Measurements from ENCODE around the gene TANGO6.
A peak's percentile ranks its signal among the peaks of the same experiment; 100 is the strongest.
"Not testable (repeated sequence)": the region's sequence is repeated elsewhere in the genome, so short reads cannot be mapped to it uniquely, and the experiment has no call there.

Gene TANGO6

DNA sequence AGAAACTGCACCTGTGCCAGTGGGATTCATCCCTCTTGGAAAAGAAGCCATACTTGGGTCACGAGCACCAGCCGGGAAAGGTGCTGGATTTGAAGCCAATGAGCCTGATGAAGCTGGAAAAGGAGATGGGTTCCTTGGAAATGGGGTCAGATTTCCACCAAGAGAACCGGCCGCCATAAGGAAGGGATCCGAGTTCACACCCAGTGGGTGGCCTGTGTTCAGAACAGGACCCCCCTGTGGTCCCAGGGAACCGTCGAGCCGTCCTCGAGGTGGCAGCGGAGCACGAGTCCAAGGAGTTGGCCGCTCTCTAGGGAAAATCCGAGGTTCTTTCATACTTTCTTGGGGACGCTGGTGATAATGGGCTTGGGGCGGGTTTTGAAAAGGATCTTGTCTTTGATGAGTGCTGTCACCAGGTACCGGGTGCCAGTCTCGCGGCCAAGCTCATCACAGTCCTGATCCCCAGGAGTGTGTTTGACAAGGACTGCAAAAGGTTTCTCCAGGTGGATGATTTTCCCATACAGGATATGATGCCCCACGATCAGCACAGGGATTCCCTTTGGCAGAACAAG is 276.8 kb downstream of the TANGO6 start:
- DNase-seq (ENCODE audit: low read depth) = no peak
- H3K4me3 ChIP-seq (ENCODE audit: low read depth, low read length) = no peak overlapping the region

DNA sequence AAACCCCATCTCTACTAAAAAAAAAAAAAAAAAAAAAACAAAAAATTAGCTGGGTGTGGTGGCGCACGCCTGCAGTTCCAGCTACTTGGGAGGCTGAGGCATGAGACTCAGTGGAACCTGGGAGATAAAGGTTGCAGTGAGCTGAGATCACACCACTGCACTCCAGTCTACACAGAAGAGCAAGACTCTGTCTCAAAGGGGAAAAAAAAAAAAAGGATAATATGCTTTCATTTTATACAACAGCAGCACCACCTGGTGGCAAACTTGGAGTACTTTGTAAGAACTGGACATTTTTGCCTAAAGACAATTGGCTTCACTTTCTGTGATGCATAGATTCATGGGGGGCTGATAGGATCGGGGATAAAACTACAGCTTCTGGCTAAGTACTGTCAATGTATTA is 280.6 kb downstream of the TANGO6 start:
- H3K4me3 ChIP-seq (ENCODE audit: low read depth, low read length) = no peak overlapping the region
- no peak for DNase-seq (ENCODE audit: low read depth)

DNA sequence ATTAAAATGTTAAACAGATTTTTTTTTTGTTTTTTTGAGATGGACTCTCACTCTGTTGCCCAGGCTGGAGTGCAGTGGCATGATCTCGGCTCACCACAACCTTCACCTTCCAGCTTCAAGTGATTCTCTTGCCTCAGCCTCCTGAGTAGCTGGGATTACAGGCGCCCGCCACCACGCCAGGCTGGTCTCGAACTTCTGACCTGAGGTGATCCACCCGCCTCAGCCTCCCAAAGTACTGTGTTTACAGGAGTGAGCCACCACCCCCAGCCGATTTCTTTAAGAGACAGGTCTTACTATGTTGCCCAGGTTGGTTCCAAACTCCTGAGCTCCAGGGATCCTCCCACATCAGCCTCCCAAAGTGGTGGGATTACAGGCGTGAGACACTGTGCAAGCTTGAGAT is 281.1 kb downstream of the TANGO6 start:
- DNase-seq (ENCODE audit: low read depth); H3K4me3 ChIP-seq (ENCODE audit: low read depth, low read length): not testable (repeated sequence)

DNA sequence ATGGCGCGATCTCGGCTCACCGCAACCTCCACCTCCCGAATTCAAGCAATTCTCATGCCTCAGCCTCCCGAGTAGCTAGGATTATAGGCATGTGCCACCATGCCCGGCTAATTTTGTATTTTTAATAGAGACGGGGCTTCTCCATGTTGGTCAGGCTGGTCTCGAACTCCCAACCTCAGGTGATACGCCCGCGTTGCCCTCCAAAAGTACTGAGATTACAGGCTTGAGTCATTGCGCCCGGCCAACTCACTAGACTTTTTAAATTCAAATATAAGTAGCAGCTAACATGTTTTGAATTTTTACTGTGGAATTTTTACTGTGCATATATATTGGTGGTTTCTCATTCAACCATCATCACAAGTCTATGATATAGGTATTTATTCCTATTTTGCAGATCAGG is 281.6 kb downstream of the TANGO6 start:
- DNase-seq (ENCODE audit: low read depth); H3K4me3 ChIP-seq (ENCODE audit: low read depth, low read length): not testable (repeated sequence)

DNA sequence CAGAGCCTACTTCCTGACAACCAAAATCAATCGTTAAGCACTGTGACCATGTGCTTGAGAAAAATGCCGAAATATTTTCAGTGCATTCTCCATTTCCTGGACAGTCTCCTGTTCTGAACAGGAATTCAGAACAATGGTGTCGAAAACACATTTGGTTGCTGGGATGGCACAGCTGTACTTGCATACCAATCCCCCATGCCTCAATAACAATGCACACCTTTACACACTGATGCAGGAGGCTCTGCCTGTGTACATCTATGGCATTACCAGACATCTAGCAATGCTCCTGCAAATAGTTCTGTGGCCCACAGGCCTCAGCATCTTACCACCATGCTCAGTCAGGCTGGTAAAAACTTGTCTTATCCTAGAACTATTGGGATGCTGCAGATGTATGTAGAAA is 282.9 kb downstream of the TANGO6 start:
- no peak for DNase-seq (ENCODE audit: low read depth)
- H3K4me3 ChIP-seq (ENCODE audit: low read depth, low read length) = no peak overlapping the region

DNA sequence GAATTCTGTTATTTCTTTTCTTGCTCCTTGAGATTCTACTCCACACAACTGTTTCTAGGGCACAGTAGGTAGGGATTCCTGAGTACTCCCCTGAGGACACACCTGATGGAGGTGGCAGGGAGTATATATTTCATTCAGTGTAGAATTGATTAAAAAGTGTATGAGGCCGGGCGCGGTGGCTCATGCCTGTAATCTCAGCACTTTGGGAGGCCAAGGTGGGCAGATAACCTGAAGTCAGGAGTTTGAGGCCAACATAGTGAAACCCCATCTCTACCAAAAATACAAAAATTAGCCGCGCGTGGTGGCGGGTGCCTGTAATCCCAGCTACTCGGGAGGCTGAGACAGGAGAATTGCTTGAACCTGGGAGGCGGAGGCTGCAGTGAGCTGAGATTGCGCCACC is 283.5 kb downstream of the TANGO6 start:
- not testable (repeated sequence) for H3K4me3 ChIP-seq (ENCODE audit: low read depth, low read length); DNase-seq (ENCODE audit: low read depth)

DNA sequence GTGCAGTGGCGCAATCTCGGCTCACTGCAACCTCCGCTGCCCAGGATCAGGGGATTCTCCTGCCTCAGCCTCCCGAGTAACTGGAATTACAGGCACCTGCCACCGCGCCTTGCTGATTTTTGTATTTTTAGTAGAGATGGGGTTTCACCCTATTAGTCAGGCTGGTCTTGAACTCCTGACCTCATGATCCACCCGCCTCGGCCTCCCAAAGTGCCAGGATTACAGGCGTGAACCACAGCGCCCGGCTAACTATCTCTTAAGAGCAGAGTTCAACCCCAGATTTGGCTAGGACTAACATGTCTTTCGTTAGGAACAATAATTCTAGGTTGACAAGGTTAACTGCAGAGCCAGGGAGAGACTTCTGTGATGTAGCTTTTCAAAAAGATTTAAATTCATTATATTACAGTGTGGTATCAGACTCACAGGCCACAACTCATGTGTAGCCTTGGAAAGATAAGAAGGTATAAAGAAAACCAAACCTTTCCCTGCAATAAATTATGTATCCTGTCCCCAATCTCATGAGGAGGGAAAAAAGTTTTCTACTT is 284.7 kb downstream of the TANGO6 start:
- DNase-seq (ENCODE audit: low read depth) = no peak
- no peak overlapping the region for H3K4me3 ChIP-seq (ENCODE audit: low read depth, low read length)

DNA sequence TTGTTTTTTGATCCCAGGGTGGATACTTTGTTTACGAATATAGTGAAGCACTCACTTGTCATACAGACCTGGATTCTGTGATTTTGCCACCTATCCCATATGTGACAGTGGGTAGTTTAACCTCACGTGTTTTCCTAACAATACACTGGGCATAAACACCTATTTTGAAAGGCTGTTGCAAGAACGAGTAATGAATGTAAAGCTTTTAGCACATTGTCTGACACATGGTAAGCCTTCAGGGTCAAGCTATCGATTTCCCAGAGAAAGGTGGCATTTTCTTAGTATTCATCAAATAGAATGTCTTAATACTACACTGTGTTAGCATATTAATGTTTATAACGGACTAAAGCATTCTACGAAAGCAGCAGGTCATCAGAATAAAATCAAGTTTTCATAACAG is 287.1 kb downstream of the TANGO6 start:
- peak overlapping the region; percentile 98 for H3K4me3 ChIP-seq (ENCODE audit: low read depth, low read length)
- no peak for DNase-seq (ENCODE audit: low read depth)

DNA sequence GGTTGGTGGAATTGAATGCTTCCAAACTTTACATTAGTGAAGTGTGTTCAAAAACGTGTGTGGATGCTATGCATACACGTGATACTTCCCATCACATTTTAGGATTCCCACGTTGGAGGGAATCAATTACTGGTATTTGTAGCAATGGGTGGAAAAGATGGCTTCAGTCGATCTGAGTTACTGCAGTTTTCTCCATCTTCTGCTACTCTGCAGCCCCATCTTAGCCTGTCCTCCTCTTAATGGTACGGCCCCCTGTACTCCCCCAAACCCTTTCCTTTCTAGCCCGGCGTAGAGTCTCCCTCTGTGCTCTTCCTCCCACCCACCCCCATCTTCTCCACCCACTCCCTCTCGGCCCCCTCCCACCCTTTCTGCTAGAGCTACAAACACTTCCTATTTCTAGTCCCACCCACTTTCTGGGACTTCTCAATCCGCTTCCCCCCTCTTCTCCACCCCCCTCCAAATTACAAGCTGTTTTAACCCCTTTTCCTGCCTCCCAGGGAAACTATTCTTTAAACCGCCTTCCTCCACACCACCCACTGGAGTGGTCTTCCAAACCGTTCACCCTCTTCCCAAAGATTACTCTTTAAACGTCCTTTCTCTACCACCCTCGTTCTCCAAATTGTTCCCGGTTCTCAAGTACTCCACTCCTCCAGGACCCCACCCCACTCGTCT is 288.0 kb downstream of the TANGO6 start:
- H3K4me3 ChIP-seq (ENCODE audit: low read depth, low read length) = peak overlapping the region; percentile 98
- DNase-seq (ENCODE audit: low read depth) = no peak

DNA sequence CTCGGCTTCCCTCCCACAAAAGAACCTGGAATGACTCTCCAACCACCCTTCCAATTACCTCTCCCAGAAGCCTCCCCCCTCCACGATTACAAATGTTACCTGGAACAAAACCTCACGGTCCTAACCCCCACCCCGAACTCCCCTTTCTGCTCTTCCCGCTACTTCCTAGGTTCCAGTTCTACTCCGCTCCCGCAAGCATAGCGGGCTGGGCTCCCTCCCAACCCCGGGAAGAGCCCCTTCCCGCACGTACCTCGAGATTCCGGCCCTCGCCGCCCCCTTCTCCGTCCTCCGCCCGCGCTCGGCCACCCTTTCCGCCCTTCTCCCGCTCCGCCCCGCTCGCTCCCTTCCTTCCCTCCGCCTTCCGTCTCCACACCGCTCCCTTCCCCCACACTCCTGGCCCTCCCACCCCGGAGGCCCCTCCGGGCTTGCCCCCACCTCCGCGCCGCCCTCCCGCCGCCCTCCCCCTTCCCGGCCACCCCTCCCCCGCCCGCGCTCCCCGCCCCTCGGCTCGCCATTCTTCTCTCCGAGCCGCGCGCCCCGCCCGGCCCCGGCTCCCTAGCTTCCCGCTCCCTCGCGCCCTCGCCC is 288.6 kb downstream of the TANGO6 start:
- peak overlapping the region; percentile 98 for H3K4me3 ChIP-seq (ENCODE audit: low read depth, low read length)
- DNase-seq (ENCODE audit: low read depth) = peak; percentile 62

DNA sequence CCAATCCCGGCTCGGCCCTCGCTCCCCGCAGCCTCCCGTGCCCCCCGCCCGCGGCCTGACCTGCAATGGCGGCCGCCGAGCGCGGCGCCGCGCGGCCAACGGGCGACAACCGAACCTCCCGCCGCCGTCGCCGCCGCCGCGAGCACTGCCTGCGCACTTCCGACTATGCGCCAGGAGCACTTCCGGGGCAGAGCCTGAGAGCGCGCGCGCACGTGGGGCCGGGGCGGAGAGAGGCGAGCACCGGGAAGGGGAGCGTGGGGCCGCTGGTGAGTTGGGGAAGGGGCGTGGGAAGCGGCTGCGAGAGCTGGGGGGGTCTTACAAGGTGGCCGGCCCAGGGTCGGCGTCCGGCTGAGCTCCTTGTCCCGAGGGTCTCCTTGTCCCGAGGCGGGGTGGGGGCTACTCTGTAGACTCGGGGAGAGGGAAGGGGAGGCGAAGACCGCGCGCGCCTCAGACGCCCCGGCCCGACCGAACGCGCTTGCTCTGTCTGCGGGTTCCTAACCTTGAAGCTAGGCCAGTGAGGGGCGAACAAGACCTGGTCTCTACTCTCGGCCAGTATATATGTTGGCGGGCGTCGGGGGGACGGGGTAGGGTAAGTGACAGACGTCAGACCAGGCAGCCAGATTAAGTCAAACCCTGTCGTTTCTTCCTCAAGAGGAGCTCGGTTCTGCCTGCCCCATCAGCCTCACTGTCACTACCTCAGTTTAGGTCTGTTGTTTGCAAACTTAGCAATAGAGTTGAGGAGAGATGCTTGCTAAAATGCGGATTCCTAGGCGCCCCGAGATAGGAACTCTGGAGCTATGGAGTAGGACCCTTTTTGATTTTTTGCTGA is 289.3 kb downstream of the TANGO6 start, which contains the start of the genes CHTF8 and UTP4:
TSS of gene CHTF8 (minus strand) at position 165 of the 829 bp plus-strand sequence. CDS start 11,130 bp downstream, outside the sequence.
TSS of gene UTP4 (plus strand) at position 226 of the 829 bp plus-strand sequence. CDS start 811 bp downstream, outside the sequence.
- DNase-seq (ENCODE audit: low read depth) = peak; percentile 41
- peak within 1 kb of the TSS; percentile 98 for H3K4me3 ChIP-seq (ENCODE audit: low read depth, low read length)

DNA sequence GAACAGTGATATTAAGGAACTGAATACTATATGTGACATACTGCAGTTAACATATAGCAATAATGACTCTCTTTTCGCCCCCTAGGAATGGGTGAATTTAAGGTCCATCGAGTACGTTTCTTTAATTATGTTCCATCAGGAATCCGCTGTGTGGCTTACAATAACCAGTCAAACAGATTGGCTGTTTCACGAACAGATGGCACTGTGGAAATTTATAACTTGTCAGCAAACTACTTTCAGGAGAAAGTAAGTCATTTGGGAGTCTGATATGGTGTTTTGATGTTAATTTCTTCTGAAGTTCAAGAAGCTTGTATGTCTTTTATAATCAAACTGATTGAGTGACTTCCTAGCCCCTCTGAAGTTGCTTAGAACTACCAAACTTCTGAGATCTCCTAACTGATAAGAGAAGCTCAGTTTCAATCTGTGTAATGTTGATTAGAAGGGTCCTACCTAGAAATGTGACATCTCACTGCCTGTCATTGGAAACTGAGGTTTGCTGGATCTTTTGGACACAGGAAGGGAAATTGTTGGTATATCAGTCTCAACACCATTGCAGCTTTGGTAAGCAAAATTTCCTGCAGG is 290.1 kb downstream of the TANGO6 start:
- DNase-seq (ENCODE audit: low read depth) = no peak
- peak overlapping the region; percentile 98 for H3K4me3 ChIP-seq (ENCODE audit: low read depth, low read length)
